GM18909 (cell line): Measurements from ENCODE around the gene TRAF3.
A peak's percentile ranks its signal among the peaks of the same experiment; 100 is the strongest.
"Not testable (repeated sequence)": the region's sequence is repeated elsewhere in the genome, so short reads cannot be mapped to it uniquely, and the experiment has no call there.

Experiments
- ATAC-seq: cut with Tn5 transposase; IDR thresholded peaks from one replicate; pipeline ENCODE4 v1.9.1; 2021; ENCODE audit warnings: mild to moderate bottlenecking; ENCODE audit not compliant: unreplicated experiment, poor library complexity

TRAF3 gene

DNA sequence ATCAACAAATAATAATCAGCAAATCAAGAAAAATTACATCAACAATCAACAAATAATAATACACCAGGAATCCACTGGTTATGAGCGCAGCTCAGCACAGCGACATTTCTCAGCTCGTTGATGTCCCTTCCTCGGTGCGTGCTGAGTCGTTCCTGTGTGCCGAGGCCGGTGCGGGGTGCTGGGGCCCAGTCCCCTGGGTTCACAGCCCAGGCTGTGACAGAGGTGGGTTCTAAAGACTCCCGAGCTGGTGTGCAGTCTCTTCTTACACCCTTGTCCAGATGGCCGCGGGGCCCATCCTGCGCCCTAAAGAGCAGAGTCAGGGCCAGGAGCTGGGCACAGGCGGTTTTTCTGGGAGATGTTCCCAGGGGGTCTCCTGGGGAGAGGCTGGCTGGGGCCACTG is 26.9 kb upstream of the TRAF3 start:
- no peak for ATAC-seq

GRCh38 chr14:102751088-102751487 is 26.2 kb upstream of the TRAF3 start:
- no peak for ATAC-seq

GRCh38 chr14:102752239-102752847 is 24.9 kb upstream of the TRAF3 start:
- ATAC-seq = no peak

DNA sequence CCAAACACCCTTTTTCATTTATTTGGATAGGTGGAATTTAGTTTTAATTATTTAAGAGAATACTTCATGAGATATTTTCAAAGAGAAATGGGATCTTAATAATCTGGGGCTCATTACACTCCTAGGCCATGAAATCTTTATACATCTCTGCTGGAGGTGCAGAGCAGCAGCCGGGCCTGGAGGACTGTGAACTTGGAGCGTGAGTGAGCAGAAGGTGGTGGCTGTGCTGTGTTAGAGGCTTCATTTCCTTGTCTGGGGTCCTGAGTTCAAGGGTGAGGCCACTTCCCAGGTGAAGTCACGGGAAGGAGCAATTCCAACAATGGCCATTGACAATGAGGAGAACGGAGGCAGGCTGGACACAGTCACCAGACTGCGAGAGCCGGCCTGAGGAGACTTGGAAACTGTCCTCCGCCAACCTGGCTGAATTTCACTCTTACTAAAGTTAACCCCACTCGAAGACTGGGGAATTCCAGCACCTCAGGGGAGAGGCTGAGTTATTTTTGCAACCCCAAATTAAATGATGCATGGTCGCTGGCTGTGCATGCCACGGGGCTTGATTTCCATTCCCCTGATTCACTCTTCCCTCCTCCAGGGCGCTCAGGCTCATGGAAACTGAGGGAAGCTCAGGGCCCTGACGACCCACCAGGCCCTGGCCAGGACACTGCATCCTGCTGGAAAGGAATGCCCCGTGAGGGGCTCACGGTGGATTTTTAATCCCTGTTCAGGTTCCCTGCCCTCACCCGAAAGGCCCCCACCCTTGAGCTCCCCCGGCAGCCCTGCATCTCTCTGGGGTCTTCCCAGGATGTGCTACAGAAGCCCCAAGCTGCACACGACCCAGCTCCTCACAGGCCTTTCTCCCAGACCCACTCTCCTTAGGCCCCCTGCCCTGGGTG is 22.6 kb upstream of the TRAF3 start:
- no peak for ATAC-seq

DNA sequence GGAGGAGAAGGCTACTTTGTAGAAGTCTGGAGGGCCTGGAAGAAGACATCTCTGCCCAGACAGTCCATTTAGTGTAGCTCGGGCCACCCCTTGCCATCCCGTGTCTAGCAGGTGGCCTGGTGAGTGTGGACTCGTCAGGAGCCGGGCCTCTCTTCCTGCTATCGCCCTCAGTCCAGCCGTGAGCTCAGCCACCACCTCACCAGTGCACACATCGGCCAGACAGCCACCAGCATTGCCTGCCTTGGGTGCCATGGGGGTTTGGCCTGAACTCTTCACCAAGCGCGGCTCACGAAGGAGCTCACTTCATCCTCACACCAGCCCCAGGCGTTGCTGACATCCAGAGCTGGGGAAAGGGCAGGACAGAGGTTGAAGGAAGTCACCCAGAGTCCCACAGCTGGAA is 19.6 kb upstream of the TRAF3 start:
- no peak for ATAC-seq

DNA sequence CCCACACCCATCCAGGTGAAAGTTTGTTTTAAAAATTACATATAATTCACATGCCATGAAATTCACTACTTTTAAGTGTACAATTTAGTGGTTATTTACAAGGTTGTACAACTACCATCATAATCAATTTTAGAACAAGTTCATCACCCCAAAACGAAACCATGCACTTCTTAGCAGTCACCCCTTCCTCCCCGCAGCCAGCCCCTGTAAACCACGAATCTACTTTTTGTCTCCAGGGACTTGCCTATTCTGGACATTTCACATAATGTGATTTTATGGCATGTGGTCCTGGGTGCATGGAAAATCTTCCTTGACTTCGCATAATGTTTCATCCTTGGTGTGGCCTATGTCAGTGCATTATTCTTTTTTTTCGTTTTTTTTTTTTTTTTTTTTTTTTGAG is 19.2 kb upstream of the TRAF3 start:
- ATAC-seq = no peak

DNA sequence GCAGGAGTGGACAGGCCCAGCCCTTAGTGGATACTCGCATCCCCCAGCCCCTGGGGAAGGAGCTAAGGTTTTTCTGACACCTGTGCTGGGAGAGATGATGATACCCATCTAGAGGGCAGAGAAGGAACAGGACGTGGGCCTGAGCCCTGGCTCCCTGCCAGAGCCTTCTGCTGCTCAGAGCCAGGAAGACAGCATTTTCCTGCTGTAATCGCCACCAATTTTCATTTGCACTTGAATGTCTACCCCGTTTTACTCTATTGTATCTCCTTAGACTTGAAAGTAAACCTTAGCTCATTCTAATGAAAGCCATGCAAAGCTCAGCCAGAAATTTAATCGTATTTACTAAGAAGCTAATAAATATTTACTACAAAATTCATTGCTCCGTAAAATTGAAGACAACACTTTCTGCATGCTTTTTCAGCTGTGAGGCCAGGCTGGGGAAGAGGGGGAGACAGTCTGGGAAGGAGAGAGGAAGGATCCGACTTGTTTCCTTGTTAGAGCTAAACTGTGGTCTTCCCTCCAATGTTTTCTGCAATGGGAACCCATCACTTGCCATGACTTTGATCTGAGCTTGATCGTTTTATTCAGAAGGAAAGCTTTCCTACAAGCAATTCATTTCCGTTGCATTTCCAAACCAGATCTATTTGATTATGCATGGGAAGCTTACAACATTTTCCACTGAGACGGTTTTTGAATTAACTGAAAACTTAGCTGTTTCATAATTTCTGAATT is 17.6 kb upstream of the TRAF3 start:
- ATAC-seq = no peak

- ATAC-seq = no peak
Measured at GRCh38 chr14:102760496-102761193, 16.6 kb upstream of the TRAF3 start.

DNA sequence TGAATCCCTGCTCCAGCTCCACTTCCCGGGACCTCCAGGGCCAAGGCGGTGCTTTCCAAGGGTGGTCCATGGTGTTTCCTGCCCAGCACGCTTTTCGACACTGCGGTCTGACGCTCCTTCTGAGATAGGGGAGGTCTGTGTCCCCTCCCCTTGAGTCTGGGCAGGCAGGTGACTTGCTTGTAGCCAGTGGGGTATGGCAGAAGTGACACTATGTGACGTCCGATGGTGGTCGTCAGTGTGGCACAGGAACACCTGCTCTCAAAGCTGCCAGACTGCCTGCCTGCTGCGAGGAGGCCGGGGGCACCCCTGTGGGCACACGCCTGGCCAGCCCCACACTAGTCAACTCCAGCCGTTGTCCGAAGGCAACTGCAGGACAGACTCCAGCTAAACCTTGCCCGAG is 16.0 kb upstream of the TRAF3 start:
- ATAC-seq = no peak

DNA sequence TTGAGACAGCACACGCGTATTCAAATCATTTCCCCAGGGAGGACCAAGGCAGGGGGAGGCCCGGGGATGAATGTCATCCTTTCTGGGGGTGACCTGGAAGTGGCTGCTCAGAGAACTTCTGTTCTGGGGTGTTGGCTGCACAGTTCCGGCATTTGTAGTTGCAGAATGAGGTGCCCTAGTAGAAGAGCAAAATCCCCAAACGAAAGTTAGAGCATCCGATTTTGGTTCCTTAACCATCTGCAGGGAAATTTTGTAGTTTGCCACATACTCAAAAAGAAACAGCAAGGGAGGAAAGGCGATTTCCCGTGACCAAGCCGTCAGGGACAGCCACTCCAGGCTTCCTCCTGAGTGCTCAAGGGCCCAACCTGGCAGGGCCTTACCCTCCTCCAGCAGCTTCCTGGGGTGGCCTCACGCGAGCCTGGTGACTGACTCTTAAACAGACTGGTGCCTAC is 13.0 kb upstream of the TRAF3 start:
- peak; percentile 54 for ATAC-seq

DNA sequence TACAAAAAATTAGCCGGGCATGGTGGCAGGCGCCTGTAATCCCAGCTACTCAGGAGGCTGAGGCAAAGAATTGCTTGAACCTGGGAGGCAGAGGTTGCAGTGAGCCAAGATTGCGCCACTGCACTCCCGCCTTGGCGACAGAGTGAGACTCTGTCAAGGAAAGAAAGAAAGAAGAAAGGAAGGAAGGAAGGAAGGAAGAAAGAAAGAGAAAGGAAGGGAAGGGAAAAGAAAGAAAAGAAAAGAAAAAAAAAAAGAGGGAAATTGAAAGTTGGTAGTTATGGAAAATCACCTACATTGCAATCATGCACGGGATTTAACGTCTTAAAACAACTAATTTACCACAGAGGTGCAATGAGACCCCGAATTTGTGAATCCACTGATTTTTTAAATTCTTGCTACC is 11.5 kb upstream of the TRAF3 start:
- ATAC-seq = not testable (repeated sequence)

- ATAC-seq = peak; percentile 62
Measured at GRCh38 chr14:102768223-102769048, 8.8 kb upstream of the TRAF3 start.

DNA sequence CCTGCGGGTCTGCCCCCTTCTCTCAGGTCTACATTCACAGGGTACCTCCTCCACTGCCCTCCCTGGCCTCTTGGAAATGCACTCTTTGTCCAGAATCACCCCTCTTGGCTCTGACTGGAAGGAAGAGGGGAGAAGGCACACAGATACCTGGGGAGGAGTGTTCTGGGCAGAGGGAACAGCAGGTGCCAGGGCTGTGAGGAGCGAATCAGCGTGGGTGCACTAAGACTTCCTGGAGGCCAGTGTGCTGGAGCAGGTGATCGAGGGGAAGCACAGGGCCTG is 8.3 kb upstream of the TRAF3 start:
- ATAC-seq = no peak

- no peak for ATAC-seq
Measured at GRCh38 chr14:102770147-102771123, 6.8 kb upstream of the TRAF3 start.

DNA sequence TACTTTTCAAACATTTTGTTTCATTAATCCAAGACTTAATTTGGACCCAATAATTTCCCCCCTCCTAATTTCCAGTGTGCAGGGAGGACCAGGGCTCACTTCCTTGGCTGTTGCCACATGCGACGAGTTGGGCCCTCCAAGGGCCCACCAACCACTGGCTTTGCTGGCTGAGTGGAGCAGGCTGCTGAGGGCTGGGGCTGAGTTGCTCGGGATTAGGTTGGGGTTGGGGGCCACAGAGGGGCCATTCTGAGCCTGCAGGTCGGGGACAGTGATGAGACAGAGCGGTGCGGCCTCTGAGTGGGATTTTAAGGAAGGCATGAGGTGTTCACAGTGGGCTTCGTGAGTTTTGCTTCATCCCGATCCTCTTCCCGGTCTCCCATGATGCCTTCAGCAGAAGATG is 6.1 kb upstream of the TRAF3 start:
- ATAC-seq = no peak

DNA sequence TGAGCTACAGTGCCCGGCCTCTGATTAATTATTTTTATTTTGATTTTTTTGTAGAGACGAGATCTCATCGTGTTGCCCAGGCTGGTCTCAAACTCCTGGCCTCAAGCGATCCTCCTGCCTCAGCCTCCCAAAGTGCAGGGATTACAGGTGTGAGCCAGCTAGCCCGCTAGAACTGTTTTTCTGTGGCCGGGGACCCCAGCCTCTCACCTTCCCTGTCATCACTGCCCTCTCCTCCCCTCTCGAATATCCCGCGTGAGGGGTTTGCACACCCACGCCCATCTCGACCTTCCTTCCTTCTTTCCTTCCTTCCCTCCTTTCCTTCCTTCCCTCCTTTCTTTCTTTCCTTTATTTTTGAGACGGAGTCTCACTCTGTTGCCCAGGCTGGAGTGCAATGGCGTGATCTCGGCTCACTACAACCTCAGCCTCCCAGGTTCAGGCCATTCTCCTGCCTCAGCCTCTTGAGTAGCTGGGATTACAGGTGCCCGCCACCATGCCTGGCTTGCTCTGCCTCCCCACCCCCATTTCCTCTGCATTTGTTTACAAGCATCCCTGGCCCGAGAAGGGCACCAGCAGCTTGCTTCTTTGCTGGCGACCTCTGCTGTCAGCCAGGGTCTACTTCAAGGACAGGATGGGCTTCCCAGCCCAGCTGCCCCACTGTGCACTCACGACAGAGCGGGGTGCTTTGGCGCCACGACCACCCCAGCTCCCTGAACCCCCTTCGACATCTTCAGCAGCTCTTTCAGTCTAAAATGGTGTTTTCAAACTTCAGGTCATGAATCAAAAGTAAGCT is 4.3 kb upstream of the TRAF3 start:
- no peak for ATAC-seq

GRCh38 chr14:102774391-102775153 is 2.7 kb upstream of the TRAF3 start:
- no peak for ATAC-seq
